ENCODE results near the gene TTC22. TPM values are rescaled to one million over a fixed set of nuclear protein-coding genes. Genes with fewer than 3 reads are reported as not detected.

TTC22 gene
- total RNA-seq, 1 experiment from 2014 or later: 0.63 TPM

DNA sequence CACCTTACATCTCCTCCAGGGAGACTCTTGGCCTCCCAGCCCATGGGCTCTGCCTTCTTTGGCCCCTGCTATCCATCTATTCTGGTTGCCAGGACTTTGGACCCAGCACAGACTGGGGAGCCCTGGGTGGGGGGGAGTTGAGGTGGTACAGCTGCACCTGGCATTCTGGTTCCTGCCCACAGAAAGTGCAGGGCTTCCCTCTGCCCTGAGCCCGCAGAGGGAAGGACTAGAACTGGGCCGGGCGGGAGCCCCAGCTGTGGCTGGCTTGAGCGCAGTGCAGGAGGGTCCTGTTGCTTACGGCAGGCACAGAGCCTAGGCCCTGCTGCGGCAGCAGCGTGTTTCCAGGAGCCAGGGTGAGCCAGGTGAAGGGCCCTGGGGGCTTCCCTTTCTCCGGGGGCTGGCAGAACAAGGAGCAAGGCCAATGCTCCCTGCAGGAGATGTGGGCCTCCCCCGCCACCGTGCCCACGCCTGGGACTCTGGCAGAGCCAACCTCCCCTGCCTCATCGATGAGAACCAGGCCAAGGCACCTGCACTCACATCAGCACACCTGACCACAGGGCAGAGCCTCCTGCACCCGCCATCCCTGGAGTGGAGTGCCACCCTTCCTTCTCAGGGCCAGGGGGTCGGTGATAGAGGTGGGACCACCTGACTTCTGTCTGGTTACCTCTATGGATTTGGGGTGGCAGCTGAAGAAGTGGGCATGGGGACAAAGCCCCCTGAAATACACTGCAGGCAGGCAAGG, 52.9 kb downstream of the TTC22 start:
- H3K4me3 Mint-ChIP-seq: no peak overlapping the region
- POLR2A ChIA-PET: no interaction called here
- no peaks in the 10 kb centered on the region; the same call in 1 of the 2 replicates for H3K27me3 Mint-ChIP-seq (ENCODE audit: low read depth)
- CTCF ChIA-PET: no interaction called here
- peaks cover 18% of the 10 kb centered on the region for H3K4me1 Mint-ChIP-seq
- H3K27ac Mint-ChIP-seq: no peak overlapping the region
- DNase-seq (ENCODE audit: low spot score): no peak
- TF ChIP-seq RORB (CRISPR knock-in tag; IDR thresholded peaks at IDR 0.05): no peak
- TF ChIP-seq, protein P1, sequence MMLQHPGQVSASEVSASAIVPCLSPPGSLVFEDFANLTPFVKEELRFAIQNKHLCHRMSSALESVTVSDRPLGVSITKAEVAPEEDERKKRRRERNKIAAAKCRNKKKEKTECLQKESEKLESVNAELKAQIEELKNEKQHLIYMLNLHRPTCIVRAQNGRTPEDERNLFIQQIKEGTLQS (CRISPR knock-in tag; conservative IDR thresholded peaks at IDR 0.05): no peak
- no peak for TF ChIP-seq ZBTB21 (CRISPR knock-in tag; IDR thresholded peaks at IDR 0.05; ENCODE audit: borderline replicate concordance)
- TF ChIP-seq GABPB1 (CRISPR knock-in tag; IDR thresholded peaks at IDR 0.05): no peak
- TF ChIP-seq, protein P2, sequence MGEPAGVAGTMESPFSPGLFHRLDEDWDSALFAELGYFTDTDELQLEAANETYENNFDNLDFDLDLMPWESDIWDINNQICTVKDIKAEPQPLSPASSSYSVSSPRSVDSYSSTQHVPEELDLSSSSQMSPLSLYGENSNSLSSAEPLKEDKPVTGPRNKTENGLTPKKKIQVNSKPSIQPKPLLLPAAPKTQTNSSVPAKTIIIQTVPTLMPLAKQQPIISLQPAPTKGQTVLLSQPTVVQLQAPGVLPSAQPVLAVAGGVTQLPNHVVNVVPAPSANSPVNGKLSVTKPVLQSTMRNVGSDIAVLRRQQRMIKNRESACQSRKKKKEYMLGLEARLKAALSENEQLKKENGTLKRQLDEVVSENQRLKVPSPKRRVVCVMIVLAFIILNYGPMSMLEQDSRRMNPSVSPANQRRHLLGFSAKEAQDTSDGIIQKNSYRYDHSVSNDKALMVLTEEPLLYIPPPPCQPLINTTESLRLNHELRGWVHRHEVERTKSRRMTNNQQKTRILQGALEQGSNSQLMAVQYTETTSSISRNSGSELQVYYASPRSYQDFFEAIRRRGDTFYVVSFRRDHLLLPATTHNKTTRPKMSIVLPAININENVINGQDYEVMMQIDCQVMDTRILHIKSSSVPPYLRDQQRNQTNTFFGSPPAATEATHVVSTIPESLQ (CRISPR knock-in tag; IDR thresholded peaks at IDR 0.05): no peak
- no peak for TF ChIP-seq JAZF1 (CRISPR knock-in tag; IDR thresholded peaks at IDR 0.05)
- TF ChIP-seq FOXP1 (CRISPR knock-in tag; IDR thresholded peaks at IDR 0.05; ENCODE audit: borderline replicate concordance): no peak
- TF ChIP-seq, protein P3, sequence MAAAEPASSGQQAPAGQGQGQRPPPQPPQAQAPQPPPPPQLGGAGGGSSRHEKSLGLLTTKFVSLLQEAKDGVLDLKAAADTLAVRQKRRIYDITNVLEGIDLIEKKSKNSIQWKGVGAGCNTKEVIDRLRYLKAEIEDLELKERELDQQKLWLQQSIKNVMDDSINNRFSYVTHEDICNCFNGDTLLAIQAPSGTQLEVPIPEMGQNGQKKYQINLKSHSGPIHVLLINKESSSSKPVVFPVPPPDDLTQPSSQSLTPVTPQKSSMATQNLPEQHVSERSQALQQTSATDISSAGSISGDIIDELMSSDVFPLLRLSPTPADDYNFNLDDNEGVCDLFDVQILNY (CRISPR knock-in tag; IDR thresholded peaks at IDR 0.05): no peak
- no peak for TF ChIP-seq CREB1 (CRISPR knock-in tag; IDR thresholded peaks at IDR 0.05)
- no peak for TF ChIP-seq TCF7 (CRISPR knock-in tag; IDR thresholded peaks at IDR 0.05; ENCODE audit: low read depth)
- TF ChIP-seq MXD4 (CRISPR knock-in tag; IDR thresholded peaks at IDR 0.05; ENCODE audit: borderline replicate concordance): no peak
- no peak for TF ChIP-seq ZNF138 (CRISPR knock-in tag; conservative IDR thresholded peaks at IDR 0.05)
- TF ChIP-seq IRF2 (CRISPR knock-in tag; IDR thresholded peaks at IDR 0.05; ENCODE audit: borderline replicate concordance, low read depth): no peak
- TF ChIP-seq, protein P4, sequence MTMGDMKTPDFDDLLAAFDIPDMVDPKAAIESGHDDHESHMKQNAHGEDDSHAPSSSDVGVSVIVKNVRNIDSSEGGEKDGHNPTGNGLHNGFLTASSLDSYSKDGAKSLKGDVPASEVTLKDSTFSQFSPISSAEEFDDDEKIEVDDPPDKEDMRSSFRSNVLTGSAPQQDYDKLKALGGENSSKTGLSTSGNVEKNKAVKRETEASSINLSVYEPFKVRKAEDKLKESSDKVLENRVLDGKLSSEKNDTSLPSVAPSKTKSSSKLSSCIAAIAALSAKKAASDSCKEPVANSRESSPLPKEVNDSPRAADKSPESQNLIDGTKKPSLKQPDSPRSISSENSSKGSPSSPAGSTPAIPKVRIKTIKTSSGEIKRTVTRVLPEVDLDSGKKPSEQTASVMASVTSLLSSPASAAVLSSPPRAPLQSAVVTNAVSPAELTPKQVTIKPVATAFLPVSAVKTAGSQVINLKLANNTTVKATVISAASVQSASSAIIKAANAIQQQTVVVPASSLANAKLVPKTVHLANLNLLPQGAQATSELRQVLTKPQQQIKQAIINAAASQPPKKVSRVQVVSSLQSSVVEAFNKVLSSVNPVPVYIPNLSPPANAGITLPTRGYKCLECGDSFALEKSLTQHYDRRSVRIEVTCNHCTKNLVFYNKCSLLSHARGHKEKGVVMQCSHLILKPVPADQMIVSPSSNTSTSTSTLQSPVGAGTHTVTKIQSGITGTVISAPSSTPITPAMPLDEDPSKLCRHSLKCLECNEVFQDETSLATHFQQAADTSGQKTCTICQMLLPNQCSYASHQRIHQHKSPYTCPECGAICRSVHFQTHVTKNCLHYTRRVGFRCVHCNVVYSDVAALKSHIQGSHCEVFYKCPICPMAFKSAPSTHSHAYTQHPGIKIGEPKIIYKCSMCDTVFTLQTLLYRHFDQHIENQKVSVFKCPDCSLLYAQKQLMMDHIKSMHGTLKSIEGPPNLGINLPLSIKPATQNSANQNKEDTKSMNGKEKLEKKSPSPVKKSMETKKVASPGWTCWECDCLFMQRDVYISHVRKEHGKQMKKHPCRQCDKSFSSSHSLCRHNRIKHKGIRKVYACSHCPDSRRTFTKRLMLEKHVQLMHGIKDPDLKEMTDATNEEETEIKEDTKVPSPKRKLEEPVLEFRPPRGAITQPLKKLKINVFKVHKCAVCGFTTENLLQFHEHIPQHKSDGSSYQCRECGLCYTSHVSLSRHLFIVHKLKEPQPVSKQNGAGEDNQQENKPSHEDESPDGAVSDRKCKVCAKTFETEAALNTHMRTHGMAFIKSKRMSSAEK (CRISPR knock-in tag; IDR thresholded peaks at IDR 0.05; ENCODE audit: borderline replicate concordance): no peak
- TF ChIP-seq RELA (CRISPR knock-in tag; IDR thresholded peaks at IDR 0.05; ENCODE audit: borderline replicate concordance): no peak
- TF ChIP-seq, protein P5, sequence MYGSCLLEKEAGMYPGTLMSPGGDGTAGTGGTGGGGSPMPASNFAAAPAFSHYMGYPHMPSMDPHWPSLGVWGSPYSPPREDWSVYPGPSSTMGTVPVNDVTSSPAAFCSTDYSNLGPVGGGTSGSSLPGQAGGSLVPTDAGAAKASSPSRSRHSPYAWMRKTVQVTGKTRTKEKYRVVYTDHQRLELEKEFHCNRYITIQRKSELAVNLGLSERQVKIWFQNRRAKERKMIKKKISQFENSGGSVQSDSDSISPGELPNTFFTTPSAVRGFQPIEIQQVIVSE (CRISPR knock-in tag; IDR thresholded peaks at IDR 0.05; ENCODE audit: borderline replicate concordance): no peak
- TF ChIP-seq NFYB (CRISPR knock-in tag; conservative IDR thresholded peaks at IDR 0.05; ENCODE audit: low read depth): no peak
- no peak for TF ChIP-seq NFATC4 (CRISPR knock-in tag; IDR thresholded peaks at IDR 0.05)
- TF ChIP-seq, protein P6, sequence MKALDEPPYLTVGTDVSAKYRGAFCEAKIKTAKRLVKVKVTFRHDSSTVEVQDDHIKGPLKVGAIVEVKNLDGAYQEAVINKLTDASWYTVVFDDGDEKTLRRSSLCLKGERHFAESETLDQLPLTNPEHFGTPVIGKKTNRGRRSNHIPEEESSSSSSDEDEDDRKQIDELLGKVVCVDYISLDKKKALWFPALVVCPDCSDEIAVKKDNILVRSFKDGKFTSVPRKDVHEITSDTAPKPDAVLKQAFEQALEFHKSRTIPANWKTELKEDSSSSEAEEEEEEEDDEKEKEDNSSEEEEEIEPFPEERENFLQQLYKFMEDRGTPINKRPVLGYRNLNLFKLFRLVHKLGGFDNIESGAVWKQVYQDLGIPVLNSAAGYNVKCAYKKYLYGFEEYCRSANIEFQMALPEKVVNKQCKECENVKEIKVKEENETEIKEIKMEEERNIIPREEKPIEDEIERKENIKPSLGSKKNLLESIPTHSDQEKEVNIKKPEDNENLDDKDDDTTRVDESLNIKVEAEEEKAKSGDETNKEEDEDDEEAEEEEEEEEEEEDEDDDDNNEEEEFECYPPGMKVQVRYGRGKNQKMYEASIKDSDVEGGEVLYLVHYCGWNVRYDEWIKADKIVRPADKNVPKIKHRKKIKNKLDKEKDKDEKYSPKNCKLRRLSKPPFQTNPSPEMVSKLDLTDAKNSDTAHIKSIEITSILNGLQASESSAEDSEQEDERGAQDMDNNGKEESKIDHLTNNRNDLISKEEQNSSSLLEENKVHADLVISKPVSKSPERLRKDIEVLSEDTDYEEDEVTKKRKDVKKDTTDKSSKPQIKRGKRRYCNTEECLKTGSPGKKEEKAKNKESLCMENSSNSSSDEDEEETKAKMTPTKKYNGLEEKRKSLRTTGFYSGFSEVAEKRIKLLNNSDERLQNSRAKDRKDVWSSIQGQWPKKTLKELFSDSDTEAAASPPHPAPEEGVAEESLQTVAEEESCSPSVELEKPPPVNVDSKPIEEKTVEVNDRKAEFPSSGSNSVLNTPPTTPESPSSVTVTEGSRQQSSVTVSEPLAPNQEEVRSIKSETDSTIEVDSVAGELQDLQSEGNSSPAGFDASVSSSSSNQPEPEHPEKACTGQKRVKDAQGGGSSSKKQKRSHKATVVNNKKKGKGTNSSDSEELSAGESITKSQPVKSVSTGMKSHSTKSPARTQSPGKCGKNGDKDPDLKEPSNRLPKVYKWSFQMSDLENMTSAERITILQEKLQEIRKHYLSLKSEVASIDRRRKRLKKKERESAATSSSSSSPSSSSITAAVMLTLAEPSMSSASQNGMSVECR (CRISPR knock-in tag; IDR thresholded peaks at IDR 0.05; ENCODE audit: borderline replicate concordance): no peak
- ATAC-seq: no peak
- H3K9me3 Mint-ChIP-seq: peaks cover 6% of the 10 kb centered on the region
- H3K36me3 Mint-ChIP-seq: no peaks in the 10 kb centered on the region
